NCI-H128 (cell line): ENCODE data around the gene CXADR.

Source experiments
- DNase-seq: peaks from one replicate; lab custom pipeline; 2025; ENCODE audit not compliant: unreplicated experiment; lab: John Stamatoyannopoulos, UW

CXADR gene

DNA sequence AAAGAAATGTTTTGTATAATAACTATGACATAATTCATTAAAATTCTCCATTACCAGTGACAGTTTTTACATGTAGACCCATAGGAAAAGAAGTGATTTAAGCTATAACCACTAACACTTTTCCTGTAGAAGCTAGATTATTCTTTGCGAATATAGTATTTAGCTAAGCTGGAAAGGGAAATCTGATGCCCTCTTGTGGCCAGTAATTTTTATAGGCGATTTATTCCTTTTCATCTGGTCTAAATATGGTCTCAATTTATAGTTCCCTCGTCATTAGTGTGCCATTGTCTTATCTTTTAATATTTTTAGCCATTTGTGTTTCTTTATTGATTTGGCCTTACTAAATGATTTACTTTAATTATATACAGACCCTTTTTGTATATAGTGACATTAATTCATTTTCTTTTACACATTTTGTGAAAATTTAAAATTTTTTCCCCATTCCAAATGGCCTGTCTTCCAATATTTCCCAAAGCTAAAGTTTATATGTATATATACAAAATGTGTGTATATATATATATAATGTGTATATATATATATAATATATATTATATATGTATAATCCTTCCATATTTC lies 73.1 kb downstream of the CXADR start:
- DNase-seq: peak; percentile 9

- no peak for DNase-seq
Measured at GRCh38 chr21:17590430-17590829, 77.6 kb downstream of the CXADR start.

DNA sequence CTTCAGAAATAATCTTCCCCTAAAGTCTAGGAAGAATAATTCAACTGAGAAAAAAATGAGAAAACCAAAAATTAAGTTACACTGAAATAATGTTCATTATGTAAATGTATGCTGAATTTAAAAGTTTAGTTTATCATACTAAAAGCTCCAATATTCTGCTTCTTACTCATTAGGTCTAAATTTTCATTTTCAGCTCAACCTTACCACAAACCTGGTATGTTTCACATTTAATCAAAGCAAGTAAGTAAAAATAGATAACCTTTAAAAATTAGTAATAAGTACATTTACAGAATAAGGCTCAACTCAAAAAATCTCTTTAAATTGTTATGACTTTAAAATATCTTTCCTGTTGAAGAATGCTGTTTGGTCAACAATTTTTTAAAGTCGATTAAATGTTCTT lies 84.8 kb downstream of the CXADR start:
- no peak for DNase-seq

DNA sequence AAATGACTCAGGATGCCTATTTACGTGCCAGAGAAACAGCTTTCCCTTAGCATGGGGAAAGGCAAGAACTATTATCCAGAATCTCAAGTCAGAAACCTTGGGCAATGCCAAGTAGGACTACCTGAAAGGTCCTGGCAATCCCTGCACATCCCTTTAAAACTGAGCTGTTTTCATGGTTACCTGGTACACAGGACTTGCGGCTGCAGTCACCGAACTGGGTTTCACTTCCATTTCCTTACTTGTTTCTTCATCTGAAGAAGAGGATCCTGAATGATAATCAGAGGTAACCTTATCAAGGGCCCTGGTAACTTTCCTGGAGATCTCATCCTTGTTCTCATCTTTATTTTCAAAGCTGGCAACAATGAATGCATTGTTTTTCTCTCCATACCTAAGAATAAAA lies 85.6 kb downstream of the CXADR start:
- no peak for DNase-seq

DNA sequence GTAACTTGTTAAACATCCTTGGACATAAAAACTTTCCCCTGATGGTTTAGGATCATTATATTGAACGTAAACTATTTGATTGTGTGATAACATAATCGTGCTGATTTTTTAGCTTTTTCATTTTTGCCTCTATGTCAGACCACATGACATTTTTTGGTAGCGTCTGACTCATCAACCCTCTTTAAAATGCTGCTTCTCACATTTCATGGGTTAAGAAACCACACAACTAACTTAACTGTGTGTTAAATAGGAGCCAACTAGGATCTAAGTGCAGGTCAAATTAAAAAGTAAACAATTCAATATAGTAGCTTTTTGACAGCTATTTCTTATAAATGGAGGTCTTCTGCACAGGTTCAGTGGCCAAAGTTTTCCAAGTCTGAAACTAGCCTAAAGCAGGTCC lies 90.0 kb downstream of the CXADR start:
- DNase-seq: no peak

DNA sequence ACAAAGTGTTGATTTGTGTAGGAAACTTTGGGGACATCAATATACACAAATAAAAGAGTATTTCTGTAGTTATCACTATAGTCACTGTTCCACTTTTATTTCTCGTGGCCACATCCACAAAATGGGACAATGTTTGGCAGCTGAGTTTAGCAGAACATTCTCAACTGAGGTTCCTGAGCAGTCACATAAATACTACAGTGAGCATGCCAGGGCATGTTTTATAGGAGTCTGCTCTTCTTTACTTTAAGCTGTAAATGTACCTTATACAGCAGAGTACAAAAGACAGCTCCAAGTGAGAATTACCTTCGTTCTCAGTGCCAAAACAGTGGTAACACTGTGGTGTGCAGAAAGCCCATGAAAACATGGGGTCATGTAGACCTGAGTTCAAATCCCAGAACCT lies 94.8 kb downstream of the CXADR start:
- DNase-seq: no peak

DNA sequence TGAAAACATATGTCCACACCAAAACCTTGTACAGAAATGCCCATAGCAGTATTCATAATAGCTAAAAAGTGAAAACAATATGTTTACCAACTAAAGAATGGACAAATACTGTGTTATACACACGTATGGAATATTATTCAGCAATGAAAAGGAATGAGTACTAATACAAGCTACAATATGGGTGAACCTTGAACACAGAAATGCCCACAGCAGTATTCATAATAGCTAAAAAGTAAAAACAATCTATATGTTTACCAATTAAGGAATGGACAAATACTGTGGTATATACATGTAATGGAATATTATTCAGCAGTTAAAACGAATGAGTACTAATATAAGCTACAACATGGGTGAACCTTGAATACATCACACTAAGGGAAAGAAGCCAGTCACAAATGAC lies 96.8 kb downstream of the CXADR start:
- DNase-seq: no peak

DNA sequence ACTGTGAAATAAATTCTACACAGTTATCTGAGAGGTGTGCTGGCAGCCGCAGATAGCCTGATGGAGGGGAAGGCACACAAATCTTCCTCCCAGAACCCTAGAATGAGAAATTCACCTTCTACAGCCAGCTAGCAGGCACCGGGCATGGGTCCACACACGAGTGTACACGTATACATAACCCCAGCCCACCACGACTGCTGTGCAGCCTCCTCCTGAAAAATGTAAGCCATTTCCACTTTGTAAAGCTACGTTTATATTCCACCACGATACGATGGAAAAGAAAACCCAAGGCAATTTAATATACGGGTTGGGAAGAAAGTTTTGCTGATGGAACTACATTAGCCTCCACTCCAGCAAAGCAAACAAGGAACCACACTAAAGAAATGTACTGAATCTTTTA lies 98.1 kb downstream of the CXADR start:
- DNase-seq: no peak

- peak; percentile 17 for DNase-seq
Measured at GRCh38 chr21:17611414-17612022, 98.7 kb downstream of the CXADR start.

DNA sequence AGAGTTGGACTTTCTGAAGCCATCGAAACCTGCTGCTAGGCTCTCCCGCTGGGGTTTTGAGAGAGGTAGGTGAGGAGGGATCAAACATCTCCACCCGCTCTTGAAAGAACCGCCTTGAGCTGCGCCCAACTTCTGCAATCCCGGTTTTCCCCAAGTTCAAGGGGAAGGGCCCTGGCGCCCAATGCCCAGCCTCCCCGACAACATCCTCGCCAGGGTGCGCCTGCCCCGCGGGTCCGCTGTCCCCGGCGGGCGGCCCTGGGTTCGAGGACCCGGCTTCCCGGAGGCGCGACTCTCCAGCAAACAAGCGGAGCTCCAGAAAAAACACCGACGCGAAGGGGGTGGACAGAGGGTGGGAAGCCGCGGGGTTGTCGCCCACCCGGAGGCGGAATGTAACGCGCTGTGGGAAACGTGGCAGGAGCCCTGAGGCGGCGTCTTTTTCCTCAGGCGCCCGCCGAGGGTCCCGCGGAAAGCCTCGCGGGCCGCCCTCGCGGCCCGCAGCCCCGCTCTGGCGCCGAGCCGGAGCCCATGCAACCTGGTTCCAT lies 99.3 kb downstream of the CXADR start:
- DNase-seq: no peak

DNA sequence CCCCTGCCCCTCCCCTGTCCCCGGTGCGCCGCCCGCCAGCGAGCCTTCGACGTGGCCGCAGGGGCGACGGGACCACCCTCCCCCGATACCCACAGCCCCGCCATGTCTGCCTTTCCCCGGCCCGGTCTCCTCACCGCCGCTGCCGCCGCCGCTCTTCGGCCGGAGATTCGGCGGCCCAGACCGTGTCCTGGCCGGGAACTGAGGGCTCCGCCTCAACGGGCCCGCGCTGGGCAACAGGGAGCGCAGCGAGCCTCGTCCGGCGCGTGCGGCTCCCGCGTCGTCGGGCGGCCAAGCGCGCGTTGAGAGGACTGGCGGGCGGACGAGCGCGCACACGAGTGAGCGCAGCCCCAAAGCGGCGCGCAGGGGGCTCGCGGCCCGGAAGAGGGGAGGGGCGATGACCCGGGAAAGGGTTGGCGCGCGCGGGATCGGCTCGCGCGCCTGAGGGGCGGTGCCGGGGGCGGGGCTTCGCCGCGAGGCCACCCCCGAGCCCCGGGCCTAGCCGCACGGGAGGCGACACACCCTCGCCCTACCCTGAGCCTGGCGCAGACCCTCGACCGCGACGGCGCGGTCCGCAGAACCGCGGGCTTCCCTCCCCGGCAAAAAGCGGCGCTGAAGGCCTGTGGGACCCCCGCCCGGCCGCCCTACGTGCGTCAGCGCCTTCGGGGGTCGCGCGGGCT lies 99.9 kb downstream of the CXADR start, which contains the start of gene BTG3:
TSS of gene BTG3 (minus strand) at position 337 of the 677 bp plus-strand sequence. CDS start 3,757 bp downstream, outside the sequence.
- DNase-seq: peak; percentile 39

GRCh38 chr21:17613242-17613676 lies 100.4 kb downstream of the CXADR start:
- no peak for DNase-seq

DNA sequence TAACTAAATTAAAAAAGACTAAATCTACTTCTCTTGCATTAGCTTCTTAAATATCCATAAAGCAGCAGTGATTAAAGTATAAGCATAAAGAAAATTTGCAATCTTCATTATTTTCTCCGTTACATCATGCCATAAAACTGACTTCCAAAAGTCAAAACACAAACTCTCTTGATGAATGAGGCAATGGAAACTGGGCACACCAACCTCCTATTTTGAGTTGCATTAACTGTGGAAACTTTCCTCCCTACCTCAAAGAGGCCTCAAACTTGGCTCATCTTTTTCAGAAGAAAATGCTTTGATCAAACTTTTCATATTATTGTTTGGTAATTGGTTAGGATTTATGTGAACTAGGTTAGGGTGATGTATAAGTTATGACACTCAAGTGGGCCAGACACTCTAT lies 104.0 kb downstream of the CXADR start:
- no peak for DNase-seq

DNA sequence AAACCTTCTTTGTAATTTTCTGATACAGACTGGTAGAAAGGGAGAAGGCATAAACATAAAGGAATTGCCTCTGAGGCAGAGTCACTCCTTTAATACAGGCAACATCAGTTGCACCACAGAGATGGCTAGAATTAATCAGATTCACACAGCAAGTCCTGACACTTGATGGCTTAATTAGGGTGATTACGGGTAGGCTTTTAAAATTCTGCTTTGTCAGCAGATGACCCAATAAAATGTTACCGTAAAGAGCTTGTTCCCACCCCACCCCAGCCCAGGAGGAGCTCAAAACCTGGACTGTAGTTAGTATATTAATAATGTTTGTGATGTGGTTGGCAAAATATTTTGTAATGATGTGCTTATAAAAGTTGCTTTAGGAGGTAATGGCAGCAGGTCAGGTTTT lies 109.2 kb downstream of the CXADR start:
- no peak for DNase-seq

GRCh38 chr21:17631195-17631594 lies 118.4 kb downstream of the CXADR start:
- no peak for DNase-seq

DNA sequence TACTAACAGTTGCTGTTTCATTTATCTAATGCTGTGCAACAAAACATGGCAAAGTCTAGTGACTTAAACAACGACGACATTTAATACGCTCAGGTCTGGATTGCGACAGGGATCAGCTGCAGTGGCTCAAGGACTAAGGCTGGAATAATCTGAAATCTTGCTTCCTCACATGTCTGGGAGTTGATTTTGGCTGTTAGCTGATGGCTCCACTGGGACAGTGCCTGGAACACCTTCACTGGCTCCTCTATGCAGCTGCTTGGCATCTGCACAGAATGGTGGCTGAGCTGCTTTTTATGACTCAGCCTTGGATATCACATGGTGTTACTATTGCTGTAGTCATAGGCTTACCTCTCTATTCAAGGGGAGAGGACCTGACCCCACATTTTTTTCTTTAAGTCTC lies 123.9 kb downstream of the CXADR start:
- DNase-seq: no peak

- DNase-seq: no peak
Measured at GRCh38 chr21:17640821-17641220, 128.0 kb downstream of the CXADR start.
